COLO668 (cell line): ENCODE measurements around the gene CIAPIN1.
"Not testable (repeated sequence)": the region's sequence is repeated elsewhere in the genome, so short reads cannot be mapped to it uniquely, and the experiment has no call there.

ENCODE experiments used
- DNase-seq: peaks from one replicate; lab custom pipeline; 2025; ENCODE audit not compliant: unreplicated experiment; lab: John Stamatoyannopoulos, UW

Gene CIAPIN1

GRCh38 chr16:57407521-57408353, 39.4 kb downstream of the CIAPIN1 start:
- no peak for DNase-seq

GRCh38 chr16:57406881-57407280, 40.3 kb downstream of the CIAPIN1 start:
- no peak for DNase-seq

GRCh38 chr16:57405097-57405496, 42.1 kb downstream of the CIAPIN1 start:
- no peak for DNase-seq

- DNase-seq, result no peak
Observed at GRCh38 chr16:57403965-57404817, 43.0 kb downstream of the CIAPIN1 start, which contains the start of gene CCL17. TSS of gene CCL17 (plus strand) at chr16:57404767. CDS start at chr16:57413933, 9,166 bp downstream.

GRCh38 chr16:57401943-57402640, 45.1 kb downstream of the CIAPIN1 start:
- DNase-seq, result no peak

GRCh38 chr16:57397493-57397892, 49.7 kb downstream of the CIAPIN1 start:
- DNase-seq, result not testable (repeated sequence)

- no peak for DNase-seq
Observed at GRCh38 chr16:57396786-57397185, 50.4 kb downstream of the CIAPIN1 start.

- no peak for DNase-seq
Observed at GRCh38 chr16:57395026-57395425, 52.2 kb downstream of the CIAPIN1 start.

GRCh38 chr16:57394444-57394843, 52.7 kb downstream of the CIAPIN1 start:
- DNase-seq, result peak; percentile 29

GRCh38 chr16:57392694-57393093, 54.5 kb downstream of the CIAPIN1 start:
- peak; percentile 11 for DNase-seq

- no peak for DNase-seq
Observed at GRCh38 chr16:57391708-57392107, 55.5 kb downstream of the CIAPIN1 start.

GRCh38 chr16:57391300-57391699, 55.9 kb downstream of the CIAPIN1 start:
- no peak for DNase-seq

- DNase-seq, result no peak
Observed at GRCh38 chr16:57390636-57391295, 56.4 kb downstream of the CIAPIN1 start.

GRCh38 chr16:57389087-57389468, 58.1 kb downstream of the CIAPIN1 start:
- no peak for DNase-seq

GRCh38 chr16:57388359-57389086, 58.7 kb downstream of the CIAPIN1 start:
- no peak for DNase-seq

- DNase-seq, result no peak
Observed at GRCh38 chr16:57387598-57388354, 59.4 kb downstream of the CIAPIN1 start.

GRCh38 chr16:57386381-57386951, 60.7 kb downstream of the CIAPIN1 start:
- no peak for DNase-seq

- DNase-seq, result no peak
Observed at GRCh38 chr16:57385083-57385482, 62.1 kb downstream of the CIAPIN1 start.
